NOMO-1 (cell line): Measurements from ENCODE around the gene CXorf49.
"Not testable (repeated sequence)": the region's sequence is repeated elsewhere in the genome, so short reads cannot be mapped to it uniquely, and the experiment has no call there.

Experiments used
- DNase-seq, 2 experiments: peaks; one replicate each; lab custom pipeline; 2025; ENCODE audit not compliant: unreplicated experiment in 2 of 2; lab: John Stamatoyannopoulos, UW

CXorf49 gene

DNA sequence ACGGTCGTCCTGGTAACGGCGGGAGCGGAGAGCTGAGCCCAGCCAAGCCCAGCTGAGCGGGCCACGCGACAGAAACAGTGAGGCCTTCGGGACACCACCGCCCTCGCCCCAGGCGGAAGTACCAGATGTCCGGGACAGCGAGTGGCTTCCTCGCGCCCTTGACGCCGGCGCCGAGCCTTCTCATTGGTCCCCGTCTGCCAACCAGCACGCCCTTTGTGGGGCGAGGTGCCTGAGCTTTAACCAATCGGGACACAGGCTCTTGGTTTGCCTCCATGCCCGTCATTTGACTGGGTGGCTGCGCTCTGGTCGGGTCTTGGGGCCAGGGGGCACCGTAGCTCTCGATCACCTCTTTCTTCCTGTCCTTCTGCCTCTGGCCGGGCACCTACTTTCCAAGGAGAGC, at the start of gene CXorf49:
Gene CXorf49, minus strand, starts transcription at position 101 of the 400 bp plus-strand sequence. CDS start 134 bp downstream, outside the sequence.
- not testable (repeated sequence) for DNase-seq

GRCh38 chrX:71767134-71767533, 49.0 kb upstream of the CXorf49 start:
- not testable (repeated sequence) for DNase-seq

- not testable (repeated sequence) for DNase-seq
Observed at GRCh38 chrX:71765613-71766012, 47.5 kb upstream of the CXorf49 start.

DNA sequence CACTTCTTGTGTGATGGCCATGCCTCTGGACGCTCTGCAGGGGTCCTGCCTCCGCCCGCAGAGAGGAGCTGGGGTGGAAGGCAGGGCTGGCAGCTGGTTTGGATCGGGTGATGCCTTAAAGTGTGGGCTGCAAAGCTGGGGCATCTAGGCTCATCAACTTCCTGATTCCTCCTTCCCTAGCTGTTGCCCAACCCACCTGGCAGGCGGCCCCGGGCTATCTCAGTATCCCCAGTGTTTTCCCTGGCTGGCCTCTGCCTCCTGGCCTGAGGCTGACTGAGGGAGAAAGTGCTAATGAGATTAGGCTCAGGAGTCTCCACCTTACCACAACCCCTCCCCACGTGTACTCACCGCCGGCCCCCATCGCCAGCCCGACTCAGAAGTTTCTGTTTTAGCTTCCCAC, 46.7 kb upstream of the CXorf49 start:
- not testable (repeated sequence) for DNase-seq

DNA sequence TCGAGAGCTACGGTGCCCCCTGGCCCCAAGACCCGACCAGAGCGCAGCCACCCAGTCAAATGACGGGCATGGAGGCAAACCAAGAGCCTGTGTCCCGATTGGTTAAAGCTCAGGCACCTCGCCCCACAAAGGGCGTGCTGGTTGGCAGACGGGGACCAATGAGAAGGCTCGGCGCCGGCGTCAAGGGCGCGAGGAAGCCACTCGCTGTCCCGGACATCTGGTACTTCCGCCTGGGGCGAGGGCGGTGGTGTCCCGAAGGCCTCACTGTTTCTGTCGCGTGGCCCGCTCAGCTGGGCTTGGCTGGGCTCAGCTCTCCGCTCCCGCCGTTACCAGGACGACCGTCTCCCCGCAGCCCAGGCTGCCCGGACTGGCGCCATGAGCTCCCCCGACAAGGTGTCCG, 45.0 kb upstream of the CXorf49 start, which contains the start of gene CXorf49B:
Gene CXorf49B, plus strand, starts transcription at position 301 of the 400 bp plus-strand sequence. Its CDS starts 75 bp downstream, at position 376.
- DNase-seq, result not testable (repeated sequence)

DNA sequence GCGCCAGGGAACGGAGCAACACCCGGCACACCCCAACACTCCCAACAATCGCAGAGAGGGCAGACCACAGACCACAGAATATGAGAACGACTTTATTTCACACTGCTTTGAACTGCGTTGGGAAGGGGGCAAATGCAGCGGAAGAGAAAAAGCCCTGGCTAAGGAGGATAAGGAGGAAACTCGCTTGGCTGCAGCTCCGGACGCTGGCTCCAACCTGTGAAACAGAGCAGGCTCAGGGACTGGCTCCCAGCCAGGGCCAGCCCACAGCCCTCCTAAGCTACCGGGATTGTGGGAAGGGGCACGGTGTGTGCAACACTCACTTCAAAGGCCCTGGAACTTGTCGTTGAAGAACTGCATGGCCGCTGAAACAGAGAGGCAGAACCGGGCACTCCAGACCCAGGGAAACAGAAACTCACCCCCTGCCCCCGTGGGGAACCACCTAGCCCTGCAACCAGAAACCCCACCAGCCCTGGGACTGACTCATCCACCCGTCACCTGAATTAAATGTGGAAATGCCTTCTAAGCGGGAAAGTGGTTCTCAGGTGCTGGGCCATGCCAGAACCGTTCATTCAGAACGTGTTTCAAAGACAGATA, 42.7 kb upstream of the CXorf49 start:
- DNase-seq, result not testable (repeated sequence)

- not testable (repeated sequence) for DNase-seq
Observed at GRCh38 chrX:71720289-71720886, 2.3 kb upstream of the CXorf49 start.

- DNase-seq, result not testable (repeated sequence)
Observed at GRCh38 chrX:71719195-71719594, 1.1 kb upstream of the CXorf49 start.

DNA sequence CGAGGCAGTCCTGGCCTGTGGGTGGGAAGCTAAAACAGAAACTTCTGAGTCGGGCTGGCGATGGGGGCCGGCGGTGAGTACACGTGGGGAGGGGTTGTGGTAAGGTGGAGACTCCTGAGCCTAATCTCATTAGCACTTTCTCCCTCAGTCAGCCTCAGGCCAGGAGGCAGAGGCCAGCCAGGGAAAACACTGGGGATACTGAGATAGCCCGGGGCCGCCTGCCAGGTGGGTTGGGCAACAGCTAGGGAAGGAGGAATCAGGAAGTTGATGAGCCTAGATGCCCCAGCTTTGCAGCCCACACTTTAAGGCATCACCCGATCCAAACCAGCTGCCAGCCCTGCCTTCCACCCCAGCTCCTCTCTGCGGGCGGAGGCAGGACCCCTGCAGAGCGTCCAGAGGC, 1.8 kb downstream of the CXorf49 start:
- DNase-seq, result not testable (repeated sequence)

- not testable (repeated sequence) for DNase-seq
Observed at GRCh38 chrX:71715551-71715950, 2.5 kb downstream of the CXorf49 start.

DNA sequence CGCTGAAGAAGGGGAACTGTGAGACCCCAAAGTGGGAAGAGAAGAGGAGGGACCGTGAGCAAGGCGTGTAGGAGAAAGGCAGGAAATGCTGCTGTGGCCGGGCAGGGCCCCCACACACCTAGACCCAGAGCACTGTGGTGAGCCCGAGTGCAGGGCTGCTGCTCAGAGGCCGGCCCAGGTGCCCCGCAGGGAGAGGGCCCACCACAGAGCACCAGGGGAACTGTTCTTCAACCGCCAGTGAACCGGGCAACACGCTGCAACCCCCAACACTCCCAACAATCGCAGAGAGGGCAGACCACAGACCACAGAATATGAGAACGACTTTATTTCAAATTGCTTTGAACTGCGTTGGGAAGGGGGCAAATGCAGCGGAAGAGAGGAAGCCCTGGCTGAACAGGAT, 4.0 kb downstream of the CXorf49 start:
- DNase-seq, result not testable (repeated sequence)

DNA sequence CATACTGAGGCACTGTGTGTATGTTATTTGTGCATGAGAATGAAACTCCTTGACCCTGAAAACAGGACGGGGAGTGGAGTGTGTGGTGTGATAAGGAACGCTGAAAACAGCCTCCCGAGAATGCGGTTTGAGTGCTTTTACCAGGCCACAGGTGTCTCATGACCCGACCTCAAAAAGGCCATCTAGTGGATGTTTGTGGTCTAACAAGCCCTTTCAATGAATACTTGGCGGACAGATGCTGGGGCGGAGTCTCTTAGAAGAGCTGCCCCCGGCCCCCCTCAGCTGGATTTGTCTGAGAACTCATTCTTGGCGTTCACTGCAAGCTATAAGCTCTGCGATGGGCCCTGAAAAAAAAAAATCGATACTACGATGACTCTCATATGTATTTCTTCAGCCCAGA, 15.2 kb downstream of the CXorf49 start:
- DNase-seq, result not testable (repeated sequence)

DNA sequence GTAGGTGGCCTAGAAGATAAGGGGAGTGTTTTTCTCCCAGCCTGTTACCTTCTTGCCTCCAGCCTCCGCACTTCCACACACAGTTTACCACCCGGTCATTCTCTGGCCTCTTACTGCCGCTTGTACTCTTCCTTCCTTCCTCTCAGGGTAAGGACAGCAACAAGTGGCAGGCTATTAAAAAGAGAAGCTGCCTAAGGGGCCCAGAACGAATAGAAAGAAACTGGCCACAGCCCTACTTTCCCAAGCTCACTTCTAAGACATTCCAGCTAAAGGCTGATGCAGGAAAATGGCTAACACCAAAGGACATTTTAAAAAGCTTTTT, 19.1 kb downstream of the CXorf49 start:
- DNase-seq, result not testable (repeated sequence)

DNA sequence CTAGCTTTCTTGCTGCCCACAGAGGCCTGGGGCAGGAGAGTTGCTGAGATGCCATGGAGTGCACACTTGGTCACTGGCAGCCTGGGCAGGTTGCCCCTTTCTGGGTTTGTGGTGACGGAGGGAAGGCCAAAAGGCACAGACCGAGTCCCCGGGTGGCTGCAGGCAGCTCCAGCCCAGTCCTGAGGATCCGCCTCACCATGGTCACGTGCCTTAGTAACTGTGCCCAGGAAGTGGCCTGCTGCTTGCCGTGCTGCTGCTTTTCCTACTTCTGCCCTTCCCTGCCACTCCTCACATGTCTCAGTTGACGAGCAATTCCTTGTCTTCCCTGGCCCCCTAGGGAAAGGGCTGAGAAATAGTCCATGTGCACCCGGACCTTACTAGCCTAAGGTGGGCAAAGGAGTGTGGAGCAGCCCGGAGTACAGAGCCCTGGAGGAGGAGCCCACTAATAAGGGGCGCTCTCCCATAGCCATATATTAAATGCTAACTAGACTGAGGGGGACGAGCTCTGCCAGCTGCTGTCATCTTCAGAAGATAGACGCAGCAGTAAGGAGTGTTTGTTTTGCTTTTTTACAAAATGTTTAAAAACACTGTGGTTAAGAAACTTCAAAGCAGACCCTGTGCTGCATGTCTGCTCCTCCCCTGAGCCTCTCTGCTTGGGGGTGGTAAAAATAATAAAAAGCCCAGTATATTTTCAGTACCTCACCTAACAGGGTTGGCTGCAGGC, 19.6 kb downstream of the CXorf49 start:
- DNase-seq, result not testable (repeated sequence)

DNA sequence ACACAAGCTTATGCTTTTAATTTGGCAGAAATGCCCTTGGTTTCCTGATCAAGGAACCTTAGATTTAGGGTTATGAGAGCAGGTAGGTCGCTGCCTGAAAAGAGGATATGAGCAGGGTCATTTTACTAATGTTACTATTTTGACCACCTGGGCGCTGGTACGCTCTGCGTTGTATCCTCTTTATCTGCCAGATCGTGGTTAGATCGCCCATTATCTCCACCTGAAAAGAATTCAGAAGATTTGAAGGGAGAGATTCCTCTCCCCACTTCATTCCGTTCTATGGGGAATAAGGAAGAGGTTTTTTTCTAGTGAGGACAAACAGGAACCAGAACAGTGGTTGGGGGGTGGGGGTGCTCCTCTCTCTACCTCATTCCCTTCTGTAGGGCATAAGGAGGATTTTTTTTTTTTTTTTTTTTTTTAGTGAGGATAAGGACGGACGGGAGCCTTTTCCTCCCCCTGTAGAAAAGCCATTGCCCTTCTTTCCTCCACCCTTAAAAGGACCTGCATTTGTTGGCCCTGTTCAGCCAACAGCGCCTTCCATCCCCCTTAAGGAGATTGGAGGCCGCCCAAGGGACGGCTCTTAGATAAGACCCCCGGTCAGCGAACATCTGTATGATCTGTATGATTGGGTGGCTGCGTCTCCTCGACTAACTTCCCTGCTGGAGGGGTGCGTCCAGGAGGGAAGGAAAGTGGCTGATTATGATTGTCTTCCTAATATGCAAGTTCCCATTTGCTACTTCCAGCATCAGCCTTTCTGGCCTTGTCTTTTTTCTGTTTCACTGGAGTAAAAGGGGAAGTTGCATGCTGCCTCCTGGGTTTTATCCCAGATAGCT, 20.4 kb downstream of the CXorf49 start:
- not testable (repeated sequence) for DNase-seq

- not testable (repeated sequence) for DNase-seq
Observed at GRCh38 chrX:71696641-71697465, 21.2 kb downstream of the CXorf49 start.

DNA sequence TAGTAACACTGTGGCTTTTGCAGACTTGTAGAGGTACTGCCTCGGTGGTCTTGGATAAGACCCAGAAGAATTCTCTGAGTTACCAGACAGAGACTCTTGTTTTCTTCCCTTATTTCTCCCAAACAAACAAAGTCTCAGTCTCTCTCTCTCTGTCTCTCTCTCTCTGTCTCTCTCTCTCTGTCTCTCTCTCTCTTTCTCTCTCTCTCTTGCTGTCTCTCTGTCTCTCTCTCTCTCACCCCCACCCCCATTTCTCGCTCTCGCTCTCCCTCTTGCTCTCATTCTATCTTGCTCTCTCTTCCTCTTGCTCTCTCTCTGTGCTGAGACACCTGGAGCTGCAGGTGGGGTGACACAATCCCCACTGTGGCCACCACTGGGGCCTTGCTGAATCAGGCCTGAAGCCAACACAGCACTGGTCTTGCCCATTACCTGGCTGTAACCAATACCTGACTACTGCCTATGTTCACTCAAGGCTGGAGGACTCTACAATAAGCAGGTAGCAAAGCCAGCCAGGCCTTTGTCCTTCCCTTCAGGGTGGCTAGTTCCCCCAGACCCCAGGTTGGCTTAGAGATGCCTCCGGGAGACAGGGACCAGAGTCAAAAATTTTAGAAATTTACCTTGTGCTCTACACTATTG, 38.4 kb downstream of the CXorf49 start:
- no peak for DNase-seq

DNA sequence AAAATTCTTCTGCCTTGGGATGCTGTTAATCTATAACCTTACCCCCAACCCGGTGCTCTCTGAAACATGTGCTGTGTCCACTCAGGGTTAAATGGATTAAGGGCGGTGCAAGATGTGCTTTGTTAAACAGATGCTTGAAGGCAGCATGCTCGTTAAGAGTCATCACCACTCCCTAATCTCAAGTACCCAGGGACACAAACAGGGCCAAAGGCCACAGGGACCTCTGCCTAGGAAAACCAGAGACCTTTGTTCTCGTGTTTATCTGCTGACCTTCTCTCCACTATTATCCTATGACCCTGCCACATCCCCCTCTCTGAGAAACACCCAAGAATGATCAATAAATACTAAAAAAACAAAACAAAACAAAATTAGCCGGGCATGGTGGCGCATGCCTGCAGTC, 40.9 kb downstream of the CXorf49 start:
- DNase-seq, result not testable (repeated sequence)

GRCh38 chrX:71676068-71676795, 41.9 kb downstream of the CXorf49 start:
- DNase-seq, result not testable (repeated sequence)
